PC-3 (cell line): ENCODE results near the gene ADGRV1. TPM values are rescaled to one million over a fixed set of nuclear protein-coding genes. Genes with fewer than 3 reads are reported as not detected.

Source experiments
- ATAC-seq: fragments of 200-7000 bp; cut with Tn5 transposase; 2 replicates; pipeline ENCODE4 v1.9.1; 2020; ENCODE audit warnings: mild to moderate bottlenecking, moderate library complexity
- BruUV-seq: library from RNA; stranded (reverse); fragments of 400-500 nt; replicated peaks from 2 replicates; lab custom pipeline; 2021; lab: Mats Ljungman, UMichigan
- CTCF ChIA-PET: fragments of 300-600 bp; sonication (Branson Sonifier 250); formaldehyde crosslinking; loops from one replicate; lab custom pipeline; 2022; ENCODE audit warnings: antibody characterized with exemption; lab: Charles Lee
- POLR2A ChIA-PET: fragments of 300-600 bp; sonication (Branson Sonifier 250); formaldehyde crosslinking; loops from one replicate; lab custom pipeline; 2022; ENCODE audit warnings: antibody characterized with exemption; ENCODE audit not compliant: unreplicated experiment; lab: Charles Lee
- DNase-seq: peaks from one replicate; pipeline ENCODE4 v3.0.0-alpha.2; 2015
- H2AFZ ChIP-seq: fragments of 300-600 bp; sonication (generic); 2 replicates; pipeline ENCODE4 v1.6.0; 2016; ENCODE audit warnings: antibody characterized with exemption, low read length
- H3F3A ChIP-seq: fragments of 300-600 bp; sonication (generic); one replicate; pipeline ENCODE4 v1.6.0; 2017; ENCODE audit warnings: antibody characterized with exemption, low read length, control low read depth, mild to moderate bottlenecking; ENCODE audit not compliant: unreplicated experiment
- H3K27ac ChIP-seq: fragments of 300-600 bp; sonication (generic); 2 replicates; pipeline ENCODE4 v1.5.1; 2016; ENCODE audit warnings: mild to moderate bottlenecking, low read length
- H3K27me3 ChIP-seq: fragments of 300-600 bp; sonication (generic); 2 replicates; pipeline ENCODE4 v1.6.1; 2016; ENCODE audit warnings: low read length, mixed read lengths
- H3K36me3 ChIP-seq: fragments of 300-600 bp; sonication (generic); 2 replicates; pipeline ENCODE4 v1.6.1; 2016; ENCODE audit warnings: low read depth, mixed run types, low read length, mixed read lengths
- H3K4me1 ChIP-seq: fragments of 300-600 bp; sonication (generic); 2 replicates; pipeline ENCODE4 v1.5.1; 2016; ENCODE audit warnings: low read length; ENCODE audit not compliant: insufficient read depth
- H3K4me2 ChIP-seq: fragments of 300-600 bp; sonication (generic); 2 replicates; pipeline ENCODE4 v1.6.0; 2016; ENCODE audit warnings: low read length
- H3K4me3 ChIP-seq: fragments of 300-600 bp; sonication (generic); 2 replicates; pipeline ENCODE4 v1.5.1; 2016; ENCODE audit warnings: mild to moderate bottlenecking, low read length, mixed read lengths
- H3K79me2 ChIP-seq: fragments of 300-600 bp; sonication (generic); 2 replicates; pipeline ENCODE4 v1.6.1; 2017; ENCODE audit warnings: low read length, mixed read lengths
- H3K9ac ChIP-seq: fragments of 300-600 bp; sonication (generic); 2 replicates; pipeline ENCODE4 v1.6.0; 2016; ENCODE audit warnings: mild to moderate bottlenecking, low read length
- H3K9me2 ChIP-seq: fragments of 300-600 bp; sonication (generic); replicated peaks from 2 replicates; pipeline ENCODE4 v1.6.1; 2016; ENCODE audit warnings: mixed run types, low read length, mixed read lengths
- H3K9me3 ChIP-seq: fragments of 300-600 bp; sonication (generic); 2 replicates; pipeline ENCODE4 v1.6.1; 2016; ENCODE audit warnings: low read length, mixed read lengths
- H4K20me1 ChIP-seq: fragments of 300-600 bp; sonication (generic); 2 replicates; pipeline ENCODE4 v1.6.1; 2016; ENCODE audit warnings: low read length, mixed read lengths
- EZH2 ChIP-seq: fragments of 300-600 bp; sonication (generic); IDR thresholded peaks from one replicate; pipeline ENCODE4 v1.6.1; 2017; ENCODE audit warnings: antibody characterized with exemption, mild to moderate bottlenecking, low read length; ENCODE audit not compliant: unreplicated experiment
- EZH2phosphoT487 ChIP-seq: fragments of 300-600 bp; sonication (generic); IDR thresholded peaks from 2 replicates; pipeline ENCODE4 v1.6.1; 2018; ENCODE audit warnings: mild to moderate bottlenecking, antibody characterized with exemption, low read length, borderline replicate concordance
- intact Hi-C: fragments of 100-400 bp; cut with micrococcal nuclease; formaldehyde crosslinking; loops from 2 replicates; pipeline ENCODE4 v1.9.0; 2023
- total RNA-seq: library from RNA; depleted of rRNA; stranded (reverse); fragments of >200 nt; gene quantifications from 2 replicates; pipeline ENCODE4 v1.2.3, GENCODE V29; 2014
- TF ChIP-seq, protein P1 (sequence below): fragments of 300-600 bp; sonication (generic); conservative IDR thresholded peaks from 2 replicates; pipeline ENCODE4 v1.5.1; 2017; ENCODE audit warnings: antibody characterized with exemption, low read depth, mild to moderate bottlenecking, low read length

The ADGRV1 gene
- total RNA-seq, 1 experiment from 2014 or later = 22.7 TPM

GRCh38 chr5:90626493-90626892, 67.9 kb downstream of the ADGRV1 start:
- Histone ChIP-seq H3F3A (no peaks in the 10 kb centered on the region), H3K9me3 (no peaks in the 10 kb centered on the region), H3K79me2 (no peaks in the 10 kb centered on the region), H3K9me2 (no peaks in the 10 kb centered on the region), H2AFZ (no peak overlapping the region), H3K36me3 (peaks cover 3% of the 10 kb centered on the region; the same call in 1 of the 2 replicates), H4K20me1 (no peaks in the 10 kb centered on the region), H3K4me1 (no peaks in the 10 kb centered on the region), H3K27me3 (no peaks in the 10 kb centered on the region), H3K4me3 (no peak overlapping the region), H3K4me2 (no peak overlapping the region), H3K27ac (no peak overlapping the region), H3K9ac (no peak overlapping the region)
- DNase-seq = no peak
- TF ChIP-seq EZH2 = no peak
- TF ChIP-seq, protein P1, sequence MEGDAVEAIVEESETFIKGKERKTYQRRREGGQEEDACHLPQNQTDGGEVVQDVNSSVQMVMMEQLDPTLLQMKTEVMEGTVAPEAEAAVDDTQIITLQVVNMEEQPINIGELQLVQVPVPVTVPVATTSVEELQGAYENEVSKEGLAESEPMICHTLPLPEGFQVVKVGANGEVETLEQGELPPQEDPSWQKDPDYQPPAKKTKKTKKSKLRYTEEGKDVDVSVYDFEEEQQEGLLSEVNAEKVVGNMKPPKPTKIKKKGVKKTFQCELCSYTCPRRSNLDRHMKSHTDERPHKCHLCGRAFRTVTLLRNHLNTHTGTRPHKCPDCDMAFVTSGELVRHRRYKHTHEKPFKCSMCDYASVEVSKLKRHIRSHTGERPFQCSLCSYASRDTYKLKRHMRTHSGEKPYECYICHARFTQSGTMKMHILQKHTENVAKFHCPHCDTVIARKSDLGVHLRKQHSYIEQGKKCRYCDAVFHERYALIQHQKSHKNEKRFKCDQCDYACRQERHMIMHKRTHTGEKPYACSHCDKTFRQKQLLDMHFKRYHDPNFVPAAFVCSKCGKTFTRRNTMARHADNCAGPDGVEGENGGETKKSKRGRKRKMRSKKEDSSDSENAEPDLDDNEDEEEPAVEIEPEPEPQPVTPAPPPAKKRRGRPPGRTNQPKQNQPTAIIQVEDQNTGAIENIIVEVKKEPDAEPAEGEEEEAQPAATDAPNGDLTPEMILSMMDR = no peak
- no peak for TF ChIP-seq EZH2phosphoT487
- ChIA-PET CTCF (no interaction called here), POLR2A (no interaction called here)
- BruUV-seq = no TSS peak
- ATAC-seq = no peak
- intact Hi-C loops = no loop called here

- DNase-seq (no peak), ATAC-seq (no peak)
- H3K4me1 ChIP-seq = no peaks in the 10 kb centered on the region
- peaks cover 3% of the 10 kb centered on the region; the same call in 1 of the 2 replicates for H3K36me3 ChIP-seq
- BruUV-seq = no TSS peak
- no peak overlapping the region for H2AFZ ChIP-seq
- TF ChIP-seq EZH2 (no peak), EZH2phosphoT487 (no peak)
- TF ChIP-seq, protein P1 = no peak
- H3K4me2 ChIP-seq = no peak overlapping the region
- no peak overlapping the region for H3K9ac ChIP-seq
- no peak overlapping the region for H3K4me3 ChIP-seq
- H4K20me1 ChIP-seq = no peaks in the 10 kb centered on the region
- H3K9me3 ChIP-seq = no peaks in the 10 kb centered on the region
- H3K79me2 ChIP-seq = no peaks in the 10 kb centered on the region
- no peaks in the 10 kb centered on the region for H3K27me3 ChIP-seq
- ChIA-PET CTCF (no interaction called here), POLR2A (no interaction called here)
- no peaks in the 10 kb centered on the region for H3K9me2 ChIP-seq
- no peak overlapping the region for H3K27ac ChIP-seq
- intact Hi-C loops = no loop called here
- H3F3A ChIP-seq = no peaks in the 10 kb centered on the region
Measured at GRCh38 chr5:90628492-90628891, 69.9 kb downstream of the ADGRV1 start.

DNA sequence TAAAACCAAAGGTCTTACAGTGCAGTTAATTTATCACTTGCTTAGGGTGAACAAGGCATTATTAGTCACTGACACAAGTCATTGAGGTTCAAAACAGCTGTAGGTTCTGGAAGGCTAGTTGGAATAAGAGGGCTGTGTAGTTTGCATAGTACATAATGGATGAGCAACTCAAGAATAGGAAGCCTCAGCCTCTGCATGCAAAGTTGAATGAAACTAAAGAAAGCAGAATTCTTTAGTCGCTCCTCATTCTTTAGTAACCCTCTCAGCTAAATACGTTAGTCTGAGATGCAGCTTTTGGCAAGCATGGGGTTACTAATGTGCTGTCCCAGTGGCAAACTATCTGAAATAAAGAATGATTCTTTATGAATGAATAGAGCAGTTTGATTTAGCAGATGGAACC, 74.2 kb downstream of the ADGRV1 start:
- H3K27ac ChIP-seq = no peak overlapping the region
- intact Hi-C loops = no loop called here
- ChIA-PET POLR2A (no interaction called here), CTCF (no interaction called here)
- no peaks in the 10 kb centered on the region for H3K4me1 ChIP-seq
- no peaks in the 10 kb centered on the region for H3K9me3 ChIP-seq
- H4K20me1 ChIP-seq = no peaks in the 10 kb centered on the region
- no peak overlapping the region for H3K4me2 ChIP-seq
- ATAC-seq (no peak), DNase-seq (no peak)
- no peak overlapping the region for H2AFZ ChIP-seq
- no peaks in the 10 kb centered on the region for H3K27me3 ChIP-seq
- no peak overlapping the region for H3K4me3 ChIP-seq
- no peak overlapping the region for H3K9ac ChIP-seq
- H3K9me2 ChIP-seq = no peaks in the 10 kb centered on the region
- no TSS peak for BruUV-seq
- no peaks in the 10 kb centered on the region for H3K36me3 ChIP-seq
- no peaks in the 10 kb centered on the region for H3F3A ChIP-seq
- no peaks in the 10 kb centered on the region for H3K79me2 ChIP-seq
- TF ChIP-seq, protein P1 = no peak
- no peak for TF ChIP-seq EZH2
- no peak for TF ChIP-seq EZH2phosphoT487
